Neural progenitor cell (in vitro differentiated cells): ENCODE data around the gene IFIT1B. TPM values are rescaled to one million over a fixed set of nuclear protein-coding genes. Genes with fewer than 3 reads are reported as not detected.

Experiments
- DNase-seq: peaks from one replicate; pipeline ENCODE4 v3.0.0-alpha.2; 2016; ENCODE audit warnings: low spot score
- H2AFZ ChIP-seq: fragments of 200-600 bp; sonication (generic); replicated peaks from 2 replicates; pipeline ENCODE4 v1.6.1; 2016; ENCODE audit warnings: antibody characterized with exemption
- H3F3A ChIP-seq: fragments of 200-600 bp; sonication (generic); 2 replicates; pipeline ENCODE4 v1.6.1; 2016; ENCODE audit warnings: antibody characterized with exemption, low read depth
- H3K27ac ChIP-seq: fragments of 200-600 bp; sonication (generic); 2 replicates; pipeline ENCODE4 v1.5.1; 2016; ENCODE audit warnings: mild to moderate bottlenecking
- H3K27me3 ChIP-seq: fragments of 200-600 bp; sonication (generic); 2 replicates; pipeline ENCODE4 v1.6.1; 2016; ENCODE audit warnings: mild to moderate bottlenecking, moderate library complexity
- H3K36me3 ChIP-seq: fragments of 200-600 bp; sonication (generic); 2 replicates; pipeline ENCODE4 v1.5.1; 2016
- H3K4me1 ChIP-seq: fragments of 200-600 bp; sonication (generic); 2 replicates; pipeline ENCODE4 v1.6.1; 2016; ENCODE audit warnings: mixed run types
- H3K4me2 ChIP-seq: fragments of 200-600 bp; sonication (generic); 2 replicates; pipeline ENCODE4 v1.6.1; 2016
- H3K4me3 ChIP-seq: fragments of 200-600 bp; sonication (generic); 2 replicates; pipeline ENCODE4 v1.5.1; 2016
- H3K79me2 ChIP-seq: fragments of 200-600 bp; sonication (generic); 2 replicates; pipeline ENCODE4 v1.6.1; 2016; ENCODE audit warnings: low read depth
- H3K9ac ChIP-seq: fragments of 200-600 bp; sonication (generic); 2 replicates; pipeline ENCODE4 v1.6.1; 2016
- H3K9me3 ChIP-seq: fragments of 200-600 bp; sonication (generic); 2 replicates; pipeline ENCODE4 v1.5.1; 2016; ENCODE audit warnings: low read depth
- H4K20me1 ChIP-seq: fragments of 200-600 bp; sonication (generic); 2 replicates; pipeline ENCODE4 v1.6.1; 2016; ENCODE audit warnings: low read depth
- H3K27ac Mint-ChIP-seq: 3 replicates; pipeline ENCODE4 v1.8.0; 2021; ENCODE audit warnings: mixed read lengths
- H3K27me3 Mint-ChIP-seq: 2 replicates; pipeline ENCODE4 v1.8.0; 2022; ENCODE audit warnings: low read depth, mild to moderate bottlenecking, inconsistent platforms, moderate library complexity, mixed read lengths; ENCODE audit not compliant: insufficient read depth
- H3K36me3 Mint-ChIP-seq: 3 replicates; pipeline ENCODE4 v1.8.0; 2021; ENCODE audit warnings: mixed read lengths
- H3K4me1 Mint-ChIP-seq: 3 replicates; pipeline ENCODE4 v1.8.0; 2021; ENCODE audit warnings: mixed read lengths
- H3K4me3 Mint-ChIP-seq: 3 replicates; pipeline ENCODE4 v1.8.0; 2021; ENCODE audit warnings: mild to moderate bottlenecking, moderate library complexity, mixed read lengths
- H3K9me3 Mint-ChIP-seq: 3 replicates; pipeline ENCODE4 v1.8.0; 2020; ENCODE audit warnings: mixed read lengths
- CTCF ChIP-seq: fragments of 200-600 bp; sonication (generic); IDR thresholded peaks from 2 replicates; pipeline ENCODE4 v1.5.1; 2017; ENCODE audit warnings: antibody characterized with exemption, mild to moderate bottlenecking
- EZH2 ChIP-seq: fragments of 200-600 bp; sonication (generic); IDR thresholded peaks from 2 replicates; pipeline ENCODE4 v1.6.1; 2017; ENCODE audit warnings: antibody characterized with exemption, mild to moderate bottlenecking, moderate library complexity
- EZH2phosphoT487 ChIP-seq: fragments of 200-600 bp; sonication (generic); IDR thresholded peaks from 2 replicates; pipeline ENCODE4 v1.6.1; 2017; ENCODE audit warnings: antibody characterized with exemption
- total RNA-seq: library from RNA; depleted of rRNA; stranded (reverse); fragments of >200 nt; gene quantifications from 2 replicates; pipeline ENCODE4 v1.2.3, GENCODE V29; 2015; ENCODE audit warnings: low replicate concordance

Gene IFIT1B
- total RNA-seq, 1 donor from 2014 or later: not detected

GRCh38 chr10:89414879-89415821 is 37.3 kb downstream of the IFIT1B start:
- no peaks in the 10 kb centered on the region for H3K79me2 ChIP-seq
- Mint-ChIP-seq H3K36me3 (peaks cover 20% of the 10 kb centered on the region), H3K27me3 (no peaks in the 10 kb centered on the region), H3K9me3 (peaks cover 7% of the 10 kb centered on the region), H3K27ac (peak overlapping the region; percentile 19), H3K4me1 (peaks cover 12% of the 10 kb centered on the region), H3K4me3 (peak overlapping the region; percentile 98)
- H3K9me3 ChIP-seq: no peaks in the 10 kb centered on the region
- H2AFZ ChIP-seq: peak overlapping the region; percentile 98
- no peak for TF ChIP-seq CTCF
- peak; percentile 74 for TF ChIP-seq EZH2
- TF ChIP-seq EZH2phosphoT487: peak; percentile 13
- peak overlapping the region; percentile 65 for H3K4me3 ChIP-seq
- H3F3A ChIP-seq: peaks cover 14% of the 10 kb centered on the region
- H3K4me2 ChIP-seq: peak overlapping the region; percentile 87
- peak overlapping the region; percentile 22 for H3K9ac ChIP-seq
- no peaks in the 10 kb centered on the region for H3K36me3 ChIP-seq
- H3K27ac ChIP-seq: no peak overlapping the region
- H3K27me3 ChIP-seq: peaks cover 23% of the 10 kb centered on the region
- H4K20me1 ChIP-seq: no peaks in the 10 kb centered on the region
- DNase-seq: peak; percentile 60
- H3K4me1 ChIP-seq: peaks cover 4% of the 10 kb centered on the region

DNA sequence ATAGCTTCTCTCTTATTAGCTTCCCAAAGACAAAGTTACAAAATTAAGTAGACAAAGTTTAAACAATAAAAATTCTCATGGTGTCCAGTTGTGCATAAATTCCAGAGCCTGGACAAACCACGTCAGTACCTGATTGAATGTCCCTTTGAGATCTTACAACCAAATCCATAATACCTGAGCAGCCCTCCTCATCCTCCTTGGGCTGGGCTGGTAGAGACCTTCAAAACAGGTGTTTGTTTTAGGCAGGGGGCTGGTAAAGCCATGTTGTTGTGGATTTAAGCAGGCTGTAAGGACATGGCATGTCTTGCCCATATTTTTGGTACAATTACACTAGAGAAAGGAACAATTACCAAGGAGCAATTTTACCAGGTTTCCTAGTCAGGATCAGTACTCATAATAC is 38.6 kb downstream of the IFIT1B start:
- Mint-ChIP-seq H3K9me3 (peaks cover 7% of the 10 kb centered on the region), H3K27ac (no peak overlapping the region), H3K36me3 (peaks cover 21% of the 10 kb centered on the region), H3K4me1 (peaks cover 12% of the 10 kb centered on the region), H3K4me3 (peak overlapping the region; percentile 98), H3K27me3 (no peaks in the 10 kb centered on the region)
- H3K9ac ChIP-seq: no peak overlapping the region
- no peak overlapping the region for H3K4me2 ChIP-seq
- H3K36me3 ChIP-seq: no peaks in the 10 kb centered on the region
- TF ChIP-seq EZH2 (no peak), EZH2phosphoT487 (no peak), CTCF (no peak)
- no peak for DNase-seq
- H3K9me3 ChIP-seq: no peaks in the 10 kb centered on the region
- H3K4me1 ChIP-seq: peaks cover 4% of the 10 kb centered on the region
- H2AFZ ChIP-seq: no peak overlapping the region
- no peak overlapping the region for H3K27ac ChIP-seq
- peaks cover 14% of the 10 kb centered on the region for H3F3A ChIP-seq
- no peaks in the 10 kb centered on the region for H3K79me2 ChIP-seq
- peaks cover 23% of the 10 kb centered on the region for H3K27me3 ChIP-seq
- H4K20me1 ChIP-seq: no peaks in the 10 kb centered on the region
- no peak overlapping the region for H3K4me3 ChIP-seq

DNA sequence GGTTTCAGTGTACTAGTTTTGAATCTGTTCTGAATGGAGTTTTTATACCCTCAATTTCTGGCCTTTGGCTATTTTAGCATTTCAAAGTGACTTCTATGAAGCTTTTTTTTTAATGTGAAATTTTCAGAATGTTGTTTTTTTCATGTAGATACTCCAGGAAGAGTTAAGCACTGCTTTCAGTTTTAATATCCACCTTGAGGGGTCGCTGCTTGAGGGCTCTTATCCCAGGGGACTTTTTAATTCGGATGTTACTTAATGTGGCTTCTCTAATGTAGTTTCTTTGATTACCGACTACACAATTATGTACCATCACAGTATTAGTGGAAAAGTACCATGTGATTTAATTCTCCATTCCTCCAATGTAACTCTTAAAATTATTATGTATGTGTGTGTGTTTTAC is 41.7 kb downstream of the IFIT1B start:
- Mint-ChIP-seq H3K9me3 (peaks cover 2% of the 10 kb centered on the region), H3K27ac (no peak overlapping the region), H3K4me1 (peaks cover 7% of the 10 kb centered on the region), H3K4me3 (no peak overlapping the region), H3K27me3 (no peaks in the 10 kb centered on the region), H3K36me3 (peaks cover 18% of the 10 kb centered on the region)
- TF ChIP-seq CTCF (peak; percentile 59), EZH2 (no peak), EZH2phosphoT487 (no peak)
- Histone ChIP-seq H3K27ac (no peak overlapping the region), H3K79me2 (no peaks in the 10 kb centered on the region), H3K9ac (no peak overlapping the region), H3K4me3 (no peak overlapping the region), H3F3A (peaks cover 11% of the 10 kb centered on the region), H3K4me2 (no peak overlapping the region), H3K36me3 (no peaks in the 10 kb centered on the region), H3K9me3 (no peaks in the 10 kb centered on the region), H2AFZ (no peak overlapping the region), H4K20me1 (no peaks in the 10 kb centered on the region), H3K27me3 (peaks cover 23% of the 10 kb centered on the region), H3K4me1 (no peaks in the 10 kb centered on the region)
- no peak for DNase-seq
